Activated naive CD8-positive, alpha-beta T cell treated with anti-CD3 and anti-CD28 coated beads, Interleukin-2, amount 10 ng/mL, durations not matched to agents 7 days and 5 days (primary cell): Measurements from ENCODE around the gene DEGS2. TPM values are rescaled to one million over a fixed set of nuclear protein-coding genes. Genes with fewer than 3 reads are reported as not detected.

ENCODE experiments used
- ATAC-seq: fragments of 150-1000 bp; cut with Tn5 transposase; one replicate; pipeline ENCODE4 v1.10.0; 2021; ENCODE audit warnings: low read depth, moderate library complexity
- POLR2A ChIA-PET: fragments of 350-600 bp; sonication (Branson Sonifier 250); formaldehyde crosslinking; loops from one replicate; lab custom pipeline; 2021; ENCODE audit warnings: antibody characterized with exemption; lab: Charles Lee
- DNase-seq: peaks from one replicate; pipeline ENCODE4 v3.0.0; 2021
- H3K27ac Mint-ChIP-seq: one replicate; pipeline ENCODE4 v1.8.0; 2022; ENCODE audit warnings: mild to moderate bottlenecking, mixed read lengths
- H3K27me3 Mint-ChIP-seq: one replicate; pipeline ENCODE4 v1.8.0; 2022; ENCODE audit warnings: mild to moderate bottlenecking, moderate library complexity, mixed read lengths
- H3K36me3 Mint-ChIP-seq: one replicate; pipeline ENCODE4 v1.8.0; 2021; ENCODE audit warnings: mild to moderate bottlenecking, mixed read lengths
- H3K4me1 Mint-ChIP-seq: one replicate; pipeline ENCODE4 v1.8.0; 2021; ENCODE audit warnings: mixed read lengths
- H3K4me3 Mint-ChIP-seq: one replicate; pipeline ENCODE4 v1.8.0; 2022; ENCODE audit warnings: mild to moderate bottlenecking, moderate library complexity, mixed read lengths
- H3K9me3 Mint-ChIP-seq: one replicate; pipeline ENCODE4 v1.8.0; 2021; ENCODE audit warnings: mixed read lengths
- total RNA-seq, 2 experiments: library from RNA; stranded (reverse); gene quantifications; one replicate each; pipeline ENCODE4 v1.2.3, GENCODE V29; 2021

Gene DEGS2
- total RNA-seq, 2 experiments from 2014 or later = 0.14 to 0.28 TPM

- no peak overlapping the region for H3K4me3 Mint-ChIP-seq
- ATAC-seq (no peak), DNase-seq (no peak)
- H3K27ac Mint-ChIP-seq = no peak overlapping the region
- H3K9me3 Mint-ChIP-seq = no peaks in the 10 kb centered on the region
- H3K36me3 Mint-ChIP-seq = peaks cover 29% of the 10 kb centered on the region
- POLR2A ChIA-PET = no interaction called here
- peaks cover 14% of the 10 kb centered on the region for H3K4me1 Mint-ChIP-seq
- H3K27me3 Mint-ChIP-seq = no peaks in the 10 kb centered on the region
These were observed 40.9 kb downstream of the DEGS2 start for GRCh38 chr14:100118396-100119011.

- H3K4me1 Mint-ChIP-seq = peaks cover 14% of the 10 kb centered on the region
- DNase-seq = no peak
- H3K4me3 Mint-ChIP-seq = no peak overlapping the region
- no peak for ATAC-seq
- no peaks in the 10 kb centered on the region for H3K9me3 Mint-ChIP-seq
- peaks cover 31% of the 10 kb centered on the region for H3K36me3 Mint-ChIP-seq
- POLR2A ChIA-PET = interaction anchor here (0.6 kb wide), 1 partner anchor 72 kb away, joined by 4 read pairs; no protein-coding TSS in a partner anchor
- H3K27ac Mint-ChIP-seq = peak overlapping the region; percentile 47
- no peaks in the 10 kb centered on the region for H3K27me3 Mint-ChIP-seq
These were observed 41.6 kb downstream of the DEGS2 start for GRCh38 chr14:100117633-100118395.

- DNase-seq = no peak
- Mint-ChIP-seq H3K9me3 (no peaks in the 10 kb centered on the region), H3K4me1 (peaks cover 21% of the 10 kb centered on the region), H3K27me3 (no peaks in the 10 kb centered on the region), H3K4me3 (no peak overlapping the region), H3K27ac (no peak overlapping the region), H3K36me3 (peaks cover 37% of the 10 kb centered on the region)
- ATAC-seq = no peak
- POLR2A ChIA-PET = no interaction called here
These were observed 42.4 kb downstream of the DEGS2 start for GRCh38 chr14:100117026-100117425.

GRCh38 chr14:100116134-100116533 is 43.3 kb downstream of the DEGS2 start:
- Mint-ChIP-seq H3K4me3 (no peak overlapping the region), H3K27me3 (no peaks in the 10 kb centered on the region), H3K36me3 (peaks cover 37% of the 10 kb centered on the region), H3K4me1 (peaks cover 22% of the 10 kb centered on the region), H3K9me3 (no peaks in the 10 kb centered on the region), H3K27ac (no peak overlapping the region)
- POLR2A ChIA-PET = interaction anchor here (0.6 to 1.2 kb wide), 3 partner anchors 37 to 117 kb away, joined by 4 to 6 read pairs (median 4); no protein-coding TSS in a partner anchor
- ATAC-seq (no peak), DNase-seq (no peak)

GRCh38 chr14:100115726-100116125 is 43.7 kb downstream of the DEGS2 start:
- no peak for ATAC-seq
- Mint-ChIP-seq H3K9me3 (no peaks in the 10 kb centered on the region), H3K27ac (no peak overlapping the region), H3K36me3 (peaks cover 37% of the 10 kb centered on the region), H3K4me3 (no peak overlapping the region), H3K4me1 (peaks cover 22% of the 10 kb centered on the region), H3K27me3 (no peaks in the 10 kb centered on the region)
- DNase-seq = no peak
- POLR2A ChIA-PET = interaction anchor here (0.6 to 1.2 kb wide), 3 partner anchors 37 to 118 kb away, joined by 4 to 6 read pairs (median 4); no protein-coding TSS in a partner anchor

GRCh38 chr14:100115236-100115635 is 44.2 kb downstream of the DEGS2 start:
- Mint-ChIP-seq H3K36me3 (peaks cover 32% of the 10 kb centered on the region), H3K9me3 (no peaks in the 10 kb centered on the region), H3K4me1 (peaks cover 22% of the 10 kb centered on the region), H3K27ac (no peak overlapping the region), H3K4me3 (no peak overlapping the region), H3K27me3 (no peaks in the 10 kb centered on the region)
- ATAC-seq (no peak), DNase-seq (no peak)
- POLR2A ChIA-PET = interaction anchor here (1.0 to 1.2 kb wide), 2 partner anchors 36 to 61 kb away, joined by 4 read pairs; no protein-coding TSS in a partner anchor

- Mint-ChIP-seq H3K4me1 (peaks cover 25% of the 10 kb centered on the region), H3K9me3 (no peaks in the 10 kb centered on the region), H3K36me3 (peaks cover 35% of the 10 kb centered on the region), H3K27ac (no peak overlapping the region), H3K27me3 (no peaks in the 10 kb centered on the region), H3K4me3 (no peak overlapping the region)
- DNase-seq (no peak), ATAC-seq (no peak)
- POLR2A ChIA-PET = no interaction called here
These were observed 45.2 kb downstream of the DEGS2 start for GRCh38 chr14:100114109-100114765.

GRCh38 chr14:100111931-100112704 is 47.3 kb downstream of the DEGS2 start:
- POLR2A ChIA-PET = interaction anchor here (10.9 kb wide), 1 partner anchor 42 kb away, joined by 198 read pairs; the partner anchor contains the start of gene EVL
- H3K4me1 Mint-ChIP-seq = peaks cover 38% of the 10 kb centered on the region

GRCh38 chr14:100110816-100111215 is 48.6 kb downstream of the DEGS2 start:
- no peak for DNase-seq
- H3K36me3 Mint-ChIP-seq = peaks cover 42% of the 10 kb centered on the region
- ATAC-seq = no peak
- H3K27me3 Mint-ChIP-seq = no peaks in the 10 kb centered on the region
- H3K4me3 Mint-ChIP-seq = no peak overlapping the region
- no peaks in the 10 kb centered on the region for H3K9me3 Mint-ChIP-seq
- POLR2A ChIA-PET = interaction anchor here (0.6 to 10.9 kb wide), 2 partner anchors 26 to 41 kb away, joined by 3 to 198 read pairs; partner anchors contain the start of gene EVL
- H3K4me1 Mint-ChIP-seq = peaks cover 46% of the 10 kb centered on the region
- H3K27ac Mint-ChIP-seq = no peak overlapping the region

More at GRCh38 chr14:100111931-100112704, 47.3 kb downstream of the DEGS2 start:
- Mint-ChIP-seq H3K36me3 (peaks cover 42% of the 10 kb centered on the region), H3K27ac (peak overlapping the region; percentile 57), H3K27me3 (no peaks in the 10 kb centered on the region), H3K4me3 (no peak overlapping the region), H3K9me3 (no peaks in the 10 kb centered on the region)
- ATAC-seq = no peak
- DNase-seq = no peak

GRCh38 chr14:100109594-100109955 is 49.9 kb downstream of the DEGS2 start:
- Mint-ChIP-seq H3K9me3 (no peaks in the 10 kb centered on the region), H3K27ac (peak overlapping the region; percentile 66), H3K4me3 (no peak overlapping the region), H3K4me1 (peaks cover 55% of the 10 kb centered on the region), H3K27me3 (no peaks in the 10 kb centered on the region), H3K36me3 (peaks cover 43% of the 10 kb centered on the region)
- POLR2A ChIA-PET = interaction anchor here (1.0 to 10.9 kb wide), 2 partner anchors 10 to 39 kb away, joined by 3 to 198 read pairs; partner anchors contain the start of gene EVL
- DNase-seq (no peak), ATAC-seq (no peak)

- Mint-ChIP-seq H3K36me3 (peaks cover 44% of the 10 kb centered on the region), H3K27ac (peak overlapping the region; percentile 84), H3K27me3 (no peaks in the 10 kb centered on the region), H3K4me3 (no peak overlapping the region), H3K4me1 (peaks cover 61% of the 10 kb centered on the region), H3K9me3 (no peaks in the 10 kb centered on the region)
- POLR2A ChIA-PET = interaction anchor here (0.7 to 10.9 kb wide), 5 partner anchors 12 to 39 kb away, joined by 3 to 198 read pairs (median 11); partner anchors contain the start of gene EVL
- DNase-seq (no peak), ATAC-seq (no peak)
These were observed 50.4 kb downstream of the DEGS2 start for GRCh38 chr14:100108840-100109593.
